Spinal cord (tissue), 10 donors: ENCODE data around the gene SYT9. TPM values are rescaled to one million over a fixed set of nuclear protein-coding genes. Genes with fewer than 3 reads are reported as not detected.
A peak's percentile ranks its signal among the peaks of the same experiment; 100 is the strongest.

Experiments used
- DNase-seq, 6 donors: peaks; one replicate each; pipeline versions ENCODE4 v3.0.0 to v3.0.0-alpha.2; 2013 to 2015; ENCODE audit warnings: low spot score in 6 of 6, low read depth in 4 of 6
- H3K27ac ChIP-seq: one replicate; pipeline ENCODE4 v1.5.1; 2013; ENCODE audit warnings: low read depth, low read length, control low read depth
- H3K27me3 ChIP-seq: one replicate; pipeline ENCODE4 v1.6.1; 2013; ENCODE audit warnings: low read length; ENCODE audit not compliant: control insufficient read depth, insufficient read depth
- H3K36me3 ChIP-seq: one replicate; pipeline ENCODE4 v1.6.1; 2013; ENCODE audit warnings: low read length; ENCODE audit not compliant: control insufficient read depth, insufficient read depth
- H3K4me1 ChIP-seq: one replicate; pipeline ENCODE4 v1.6.1; 2013; ENCODE audit warnings: low read length; ENCODE audit not compliant: control insufficient read depth, insufficient read depth
- H3K4me3 ChIP-seq: one replicate; pipeline ENCODE4 v1.5.1; 2013; ENCODE audit warnings: low read depth, low read length, control low read depth
- H3K9me3 ChIP-seq: one replicate; pipeline ENCODE4 v1.6.1; 2013; ENCODE audit warnings: low read length; ENCODE audit not compliant: control insufficient read depth, insufficient read depth
- WGBS: methylation state at CpG from one replicate; pipeline ENCODE4 v1.1.5; 2013; ENCODE audit warnings: missing lambda C conversion rate; ENCODE audit not compliant: insufficient coverage; 5-methylcytosine and 5-hydroxymethylcytosine counted together
- polyA plus RNA-seq, 2 donors: library from polyadenylated mRNA; unstranded; fragments of 120-200 nt; gene quantifications; one replicate each; pipeline ENCODE4 v1.2.1, GENCODE V29; 2013; ENCODE audit not compliant: insufficient read length in 2 of 2
- total RNA-seq, 2 donors: library from RNA; depleted of rRNA in 1 of 2; stranded (reverse); fragments of 120-200 nt in 1 of 2; fragments of >200 nt in 1 of 2; gene quantifications; one replicate each; pipeline versions ENCODE4 v1.2.3 to v1.2.4, GENCODE V29; 2013 to 2014
- donor health status: healthy.

SYT9 gene
- total and polyA plus RNA-seq, 4 donors: 10.1 to 22.5 (median 14.6) TPM

DNA sequence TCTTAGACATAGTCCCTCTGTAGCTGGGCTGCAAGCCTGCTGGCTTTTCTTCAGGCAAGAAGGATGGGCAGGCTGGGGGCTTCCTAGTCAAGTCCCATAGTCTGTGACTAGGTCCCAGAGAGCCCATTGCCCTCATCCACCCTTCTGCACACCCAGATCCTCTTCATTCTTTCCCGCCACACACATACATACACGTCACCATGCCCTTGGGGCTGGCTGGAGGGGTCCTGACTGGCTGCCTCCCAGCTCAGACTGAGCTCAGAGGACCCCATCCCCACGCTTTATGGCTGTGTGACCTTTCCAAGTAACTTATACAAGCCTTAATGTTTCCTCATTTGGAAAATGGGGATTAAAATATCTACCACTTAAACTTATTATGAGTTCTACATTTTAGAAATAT is 248.5 kb downstream of the SYT9 start:
- H3K4me1 ChIP-seq: peaks cover 7% of the 10 kb centered on the region
- H3K36me3 ChIP-seq: no peaks in the 10 kb centered on the region
- WGBS: 88% methylated on average over 2 of the region's 3 CpGs
- H3K4me3 ChIP-seq: no peak overlapping the region
- H3K9me3 ChIP-seq: no peaks in the 10 kb centered on the region
- no peaks in the 10 kb centered on the region for H3K27me3 ChIP-seq
- H3K27ac ChIP-seq: no peak overlapping the region
- DNase-seq: no peak

DNA sequence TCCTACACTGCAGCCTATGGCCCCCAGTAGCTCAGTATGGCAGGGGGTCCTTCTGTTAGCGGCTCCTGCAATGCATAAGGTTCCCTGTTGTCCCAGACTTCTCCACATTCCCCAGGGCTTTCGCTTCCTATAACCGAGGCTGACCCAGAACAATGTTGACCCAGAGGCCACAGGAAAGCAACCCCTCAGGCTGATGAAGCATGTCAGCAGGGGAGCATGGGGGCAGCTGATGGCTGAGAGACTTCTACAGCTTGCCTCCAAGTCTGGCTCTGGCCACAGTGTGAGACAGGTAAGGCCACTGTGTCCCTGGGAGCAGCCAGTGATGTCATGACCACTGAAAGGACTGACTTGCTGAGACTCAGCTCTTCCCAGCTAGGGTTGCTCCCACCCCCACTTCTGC is 249.5 kb downstream of the SYT9 start:
- no peak for DNase-seq
- H3K36me3 ChIP-seq: no peaks in the 10 kb centered on the region
- H3K27ac ChIP-seq: no peak overlapping the region
- H3K9me3 ChIP-seq: no peaks in the 10 kb centered on the region
- no peak overlapping the region for H3K4me3 ChIP-seq
- peaks cover 7% of the 10 kb centered on the region for H3K4me1 ChIP-seq
- H3K27me3 ChIP-seq: no peaks in the 10 kb centered on the region
- 81% methylated on average over 3 of the region's 3 CpGs for WGBS

DNA sequence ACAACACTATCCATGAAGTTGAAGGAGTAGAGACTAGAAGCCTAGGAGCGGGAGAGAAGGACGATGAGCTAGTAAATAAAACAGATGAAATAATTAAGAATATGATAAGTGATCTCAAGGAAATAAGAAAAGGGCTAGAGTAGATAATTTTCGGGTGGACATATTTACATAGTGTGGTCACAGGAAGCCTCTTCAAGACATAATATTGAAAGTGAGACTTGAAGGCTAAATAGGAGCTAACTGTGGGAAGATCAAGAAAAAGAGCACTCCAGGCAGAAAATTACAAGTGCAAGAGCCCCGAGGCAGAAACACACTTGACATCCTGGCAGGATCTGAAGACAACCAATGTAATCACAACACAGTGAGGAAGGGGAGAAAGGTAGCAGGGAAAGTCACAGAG is 250.2 kb downstream of the SYT9 start:
- H3K4me1 ChIP-seq: peaks cover 7% of the 10 kb centered on the region
- H3K27ac ChIP-seq: no peak overlapping the region
- DNase-seq: no peak
- H3K4me3 ChIP-seq: no peak overlapping the region
- 89% methylated on average over 3 of the region's 4 CpGs for WGBS
- no peaks in the 10 kb centered on the region for H3K36me3 ChIP-seq
- no peaks in the 10 kb centered on the region for H3K27me3 ChIP-seq
- H3K9me3 ChIP-seq: no peaks in the 10 kb centered on the region

GRCh38 chr11:7506243-7506642 is 254.5 kb downstream of the SYT9 start:
- H3K27me3 ChIP-seq: no peaks in the 10 kb centered on the region
- no peaks in the 10 kb centered on the region for H3K9me3 ChIP-seq
- no peak overlapping the region for H3K27ac ChIP-seq
- no peak for DNase-seq
- 100% methylated on average over 2 of the region's 3 CpGs for WGBS
- H3K4me1 ChIP-seq: peaks cover 1% of the 10 kb centered on the region
- no peaks in the 10 kb centered on the region for H3K36me3 ChIP-seq
- H3K4me3 ChIP-seq: no peak overlapping the region

- H3K4me1 ChIP-seq: peaks cover 12% of the 10 kb centered on the region
- H3K27me3 ChIP-seq: no peaks in the 10 kb centered on the region
- H3K9me3 ChIP-seq: no peaks in the 10 kb centered on the region
- no peak for DNase-seq
- no CpG with 5 or more reads among the region's 3 CpGs for WGBS
- H3K27ac ChIP-seq: no peak overlapping the region
- no peaks in the 10 kb centered on the region for H3K36me3 ChIP-seq
- no peak overlapping the region for H3K4me3 ChIP-seq
Observed at GRCh38 chr11:7508087-7508486, 256.4 kb downstream of the SYT9 start.

DNA sequence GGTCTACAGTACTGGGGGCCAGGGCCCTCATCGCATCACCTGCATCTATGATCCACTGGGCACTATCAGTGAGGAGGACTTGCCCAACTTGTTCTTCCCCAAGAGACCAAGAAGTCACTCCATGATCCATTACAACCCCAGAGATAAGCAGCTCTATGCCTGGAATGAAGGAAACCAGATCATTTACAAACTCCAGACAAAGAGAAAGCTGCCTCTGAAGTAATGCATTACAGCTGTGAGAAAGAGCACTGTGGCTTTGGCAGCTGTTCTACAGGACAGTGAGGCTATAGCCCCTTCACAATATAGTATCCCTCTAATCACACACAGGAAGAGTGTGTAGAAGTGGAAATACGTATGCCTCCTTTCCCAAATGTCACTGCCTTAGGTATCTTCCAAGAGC is 258.3 kb downstream of the SYT9 start:
- Histone ChIP-seq H3K27ac (no peak overlapping the region), H3K27me3 (peaks cover 10% of the 10 kb centered on the region), H3K4me3 (no peak overlapping the region), H3K9me3 (no peaks in the 10 kb centered on the region), H3K4me1 (peaks cover 24% of the 10 kb centered on the region), H3K36me3 (no peaks in the 10 kb centered on the region)
- WGBS: 80% methylated on average over 2 of the region's 2 CpGs
- no peak for DNase-seq

GRCh38 chr11:7511401-7511800 is 259.7 kb downstream of the SYT9 start:
- Histone ChIP-seq H3K4me3 (no peak overlapping the region), H3K27ac (no peak overlapping the region), H3K9me3 (no peaks in the 10 kb centered on the region), H3K36me3 (no peaks in the 10 kb centered on the region), H3K4me1 (peaks cover 24% of the 10 kb centered on the region), H3K27me3 (peaks cover 10% of the 10 kb centered on the region)
- WGBS: 20% methylated on average over 5 of the region's 5 CpGs
- DNase-seq: peak in 2 of 6 donors; percentile 73 to 82

GRCh38 chr11:7512525-7513233 is 261.0 kb downstream of the SYT9 start:
- H3K4me1 ChIP-seq: peaks cover 24% of the 10 kb centered on the region
- peak in 1 of 6 donors; percentile 55 for DNase-seq
- H3K27ac ChIP-seq: peak overlapping the region; percentile 86
- no peaks in the 10 kb centered on the region for H3K36me3 ChIP-seq
- H3K27me3 ChIP-seq: peaks cover 10% of the 10 kb centered on the region
- no peaks in the 10 kb centered on the region for H3K9me3 ChIP-seq
- peak overlapping the region; percentile 78 for H3K4me3 ChIP-seq
- WGBS: 34% methylated on average over 18 of the region's 18 CpGs

- H3K4me1 ChIP-seq: peaks cover 24% of the 10 kb centered on the region
- H3K27ac ChIP-seq: peak within 1 kb of the TSS; percentile 86
- WGBS: under 1% methylated on average over 79 of the region's 79 CpGs
- H3K27me3 ChIP-seq: peaks cover 10% of the 10 kb centered on the region
- peak within 1 kb of the TSS; percentile 78 for H3K4me3 ChIP-seq
- no peaks in the 10 kb centered on the region for H3K36me3 ChIP-seq
- H3K9me3 ChIP-seq: no peaks in the 10 kb centered on the region
- DNase-seq: peak; percentile 38 to 91 (median 57)
Observed at GRCh38 chr11:7513234-7514098, 261.8 kb downstream of the SYT9 start, which contains the start of gene PPFIBP2. Gene PPFIBP2 (plus strand): TSS chr11:7513999. CDS start chr11:7549476, 35,477 bp downstream.
